ENCODE data around the gene ARHGAP8.

Gene ARHGAP8

GRCh38 chr22:44906248-44906936 is 154.0 kb downstream of the ARHGAP8 start:
- DNase-seq (ENCODE audit: low read depth in 2 of 3, low spot score in 1 of 3), result no peak

GRCh38 chr22:44906999-44907644 is 154.7 kb downstream of the ARHGAP8 start:
- no peak for DNase-seq (ENCODE audit: low read depth in 2 of 3, low spot score in 1 of 3)

- no peak for DNase-seq (ENCODE audit: low read depth in 2 of 3, low spot score in 1 of 3)
Observed at GRCh38 chr22:44907765-44908737, 155.7 kb downstream of the ARHGAP8 start.

- no peak for DNase-seq (ENCODE audit: low read depth in 2 of 3, low spot score in 1 of 3)
Observed at GRCh38 chr22:44909241-44909640, 156.9 kb downstream of the ARHGAP8 start.

Measured in stimulated activated CD4-positive, alpha-beta T cell treated with anti-CD3 and anti-CD28 coated beads, Interleukin-12 subunit alpha, Interleukin-12 subunit beta, amount 100 ng/mL, for 48 hours (primary cell).